Trophoblast cell (in vitro differentiated cells and primary cell): ENCODE data around the gene VPS33A.

Experiments
- DNase-seq, 2 donors: peaks; one replicate each; pipeline ENCODE4 v3.0.0-alpha.2; 2016
- H2AFZ ChIP-seq: 2 replicates; pipeline ENCODE4 v1.6.1; 2013; ENCODE audit warnings: low read length, moderate library complexity, mild to moderate bottlenecking; ENCODE audit not compliant: insufficient read depth, poor library complexity
- H2AK5ac ChIP-seq: 2 replicates; pipeline ENCODE4 v1.6.1; 2013; ENCODE audit warnings: mild to moderate bottlenecking, low read length
- H2BK120ac ChIP-seq: 2 replicates; pipeline ENCODE4 v1.6.1; 2013; ENCODE audit warnings: low read length, mild to moderate bottlenecking, moderate library complexity; ENCODE audit not compliant: insufficient read depth, poor library complexity
- H2BK12ac ChIP-seq: 2 replicates; pipeline ENCODE4 v1.6.1; 2013; ENCODE audit warnings: mild to moderate bottlenecking, low read length, moderate library complexity
- H2BK5ac ChIP-seq: 2 replicates; pipeline ENCODE4 v1.6.1; 2013; ENCODE audit warnings: low read length, low read depth, moderate library complexity, mild to moderate bottlenecking; ENCODE audit not compliant: poor library complexity
- H3K14ac ChIP-seq: 2 replicates; pipeline ENCODE4 v1.6.1; 2013; ENCODE audit warnings: mild to moderate bottlenecking, low read length
- H3K18ac ChIP-seq: 2 replicates; pipeline ENCODE4 v1.6.1; 2013; ENCODE audit warnings: mild to moderate bottlenecking, low read length
- H3K23ac ChIP-seq: 2 replicates; pipeline ENCODE4 v1.6.1; 2013; ENCODE audit warnings: low read length
- H3K27ac ChIP-seq: 2 replicates; pipeline ENCODE4 v1.5.1; 2013; ENCODE audit warnings: low read depth, mild to moderate bottlenecking, inconsistent platforms, low read length, moderate library complexity
- H3K27me3 ChIP-seq: 2 replicates; pipeline ENCODE4 v1.6.1; 2013; ENCODE audit warnings: inconsistent platforms, mild to moderate bottlenecking, low read length, moderate library complexity; ENCODE audit not compliant: insufficient read depth
- H3K36me3 ChIP-seq, 2 experiments: 1 replicate in 1 of 2; 2 replicates in 1 of 2; pipeline ENCODE4 v1.6.1; 2013; ENCODE audit warnings: low read length in 2 of 2, mild to moderate bottlenecking in 2 of 2, moderate library complexity in 1 of 2; ENCODE audit not compliant: insufficient read depth in 2 of 2, control insufficient read depth in 1 of 2
- H3K4ac ChIP-seq: 2 replicates; pipeline ENCODE4 v1.6.1; 2013; ENCODE audit warnings: low read depth, mild to moderate bottlenecking, low read length, moderate library complexity
- H3K4me1 ChIP-seq, 2 experiments: 1 replicate in 1 of 2; 2 replicates in 1 of 2; pipeline ENCODE4 v1.6.1; 2013; ENCODE audit warnings: low read length in 2 of 2, mild to moderate bottlenecking in 2 of 2, moderate library complexity in 1 of 2; ENCODE audit not compliant: insufficient read depth in 2 of 2, control insufficient read depth in 1 of 2
- H3K4me2 ChIP-seq: 2 replicates; pipeline ENCODE4 v1.6.1; 2013; ENCODE audit warnings: inconsistent platforms, mild to moderate bottlenecking, low read length, moderate library complexity
- H3K4me3 ChIP-seq: 2 replicates; pipeline ENCODE4 v1.5.1; 2013; ENCODE audit warnings: mild to moderate bottlenecking, low read depth, low read length, inconsistent platforms
- H3K79me1 ChIP-seq: one replicate; pipeline ENCODE4 v1.6.1; 2013; ENCODE audit warnings: low read length
- H3K79me2 ChIP-seq: 2 replicates; pipeline ENCODE4 v1.6.1; 2013; ENCODE audit warnings: low read length, mild to moderate bottlenecking; ENCODE audit not compliant: control insufficient read depth, insufficient read depth, poor library complexity
- H3K9ac ChIP-seq: 2 replicates; pipeline ENCODE4 v1.6.1; 2013; ENCODE audit warnings: mild to moderate bottlenecking, low read length
- H3K9me3 ChIP-seq: 2 replicates; pipeline ENCODE4 v1.6.1; 2013; ENCODE audit warnings: low read depth, mild to moderate bottlenecking, control low read depth, inconsistent platforms, low read length; ENCODE audit not compliant: insufficient read depth
- H4K12ac ChIP-seq: 2 replicates; pipeline ENCODE4 v1.6.1; 2013; ENCODE audit warnings: low read depth, mild to moderate bottlenecking, low read length, moderate library complexity
- H4K8ac ChIP-seq: 2 replicates; pipeline ENCODE4 v1.6.1; 2013; ENCODE audit warnings: low read depth, mild to moderate bottlenecking, low read length, moderate library complexity
- H4K91ac ChIP-seq: one replicate; pipeline ENCODE4 v1.6.1; 2013; ENCODE audit warnings: low read depth, mild to moderate bottlenecking, low read length, moderate library complexity
- WGBS: extraction: QIAGEN DNeasy Blood & Tissue Kit; methylation state at CpG from one replicate; pipeline ENCODE4 v1.1.7; 2013; ENCODE audit warnings: missing lambda C conversion rate; ENCODE audit not compliant: insufficient read length, insufficient coverage; ENCODE audit errors: extremely low coverage; 5-methylcytosine and 5-hydroxymethylcytosine counted together

Gene VPS33A

GRCh38 chr12:122238861-122239260 is 27.4 kb downstream of the VPS33A start:
- Histone ChIP-seq H3K4me3 (no peak overlapping the region), H4K91ac (no peak overlapping the region), H3K9ac (no peak overlapping the region), H2BK12ac (no peak overlapping the region), H2BK120ac (no peak overlapping the region), H2BK5ac (no peak overlapping the region), H3K4me1 (peaks cover 0 to 2% of the 10 kb centered on the region in 2 experiments), H2AK5ac (no peak overlapping the region), H3K36me3 (peaks cover 20 to 33% of the 10 kb centered on the region in 2 experiments), H3K4me2 (no peak overlapping the region), H3K9me3 (no peaks in the 10 kb centered on the region), H3K27ac (no peak overlapping the region), H3K14ac (no peak overlapping the region), H3K18ac (no peak overlapping the region), H3K4ac (no peak overlapping the region), H3K23ac (no peak overlapping the region), H4K12ac (no peak overlapping the region), H4K8ac (no peak overlapping the region), H3K27me3 (no peaks in the 10 kb centered on the region), H3K79me1 (no peaks in the 10 kb centered on the region), H2AFZ (no peak overlapping the region), H3K79me2 (no peaks in the 10 kb centered on the region)
- no peak for DNase-seq
- WGBS, result no CpG with 5 or more reads among the region's 5 CpGs

GRCh38 chr12:122235741-122236140 is 30.6 kb downstream of the VPS33A start:
- no peak overlapping the region for H2BK12ac ChIP-seq
- no peak overlapping the region for H4K91ac ChIP-seq
- H3K27me3 ChIP-seq, result no peaks in the 10 kb centered on the region
- H3K4ac ChIP-seq, result no peak overlapping the region
- H2AK5ac ChIP-seq, result no peak overlapping the region
- DNase-seq, result no peak
- H3K18ac ChIP-seq, result no peak overlapping the region
- no peak overlapping the region for H2BK5ac ChIP-seq
- no peak overlapping the region for H3K14ac ChIP-seq
- no peak overlapping the region for H3K4me2 ChIP-seq
- H3K36me3 ChIP-seq, result peaks cover 20 to 31% of the 10 kb centered on the region in 2 experiments
- no peak overlapping the region for H4K8ac ChIP-seq
- WGBS, result no CpG with 5 or more reads among the region's 7 CpGs
- H3K4me3 ChIP-seq, result no peak overlapping the region
- peaks cover 0 to 2% of the 10 kb centered on the region in 2 experiments for H3K4me1 ChIP-seq
- H2AFZ ChIP-seq, result no peak overlapping the region
- no peak overlapping the region for H4K12ac ChIP-seq
- no peak overlapping the region for H3K9ac ChIP-seq
- H3K79me2 ChIP-seq, result no peaks in the 10 kb centered on the region
- H3K27ac ChIP-seq, result no peak overlapping the region
- H3K9me3 ChIP-seq, result no peaks in the 10 kb centered on the region
- H3K23ac ChIP-seq, result no peak overlapping the region
- no peak overlapping the region for H2BK120ac ChIP-seq
- no peaks in the 10 kb centered on the region for H3K79me1 ChIP-seq

- Histone ChIP-seq H3K27ac (no peak overlapping the region), H3K18ac (no peak overlapping the region), H4K91ac (no peak overlapping the region), H3K27me3 (no peaks in the 10 kb centered on the region), H2BK120ac (no peak overlapping the region), H3K4me2 (no peak overlapping the region), H2AK5ac (no peak overlapping the region), H2BK12ac (no peak overlapping the region), H3K14ac (no peak overlapping the region), H3K79me2 (no peaks in the 10 kb centered on the region), H3K4me3 (no peak overlapping the region), H3K9ac (no peak overlapping the region), H3K4ac (no peak overlapping the region), H3K4me1 (no peaks in the 10 kb centered on the region), H3K36me3 (peaks cover 19 to 29% of the 10 kb centered on the region in 2 experiments), H2BK5ac (no peak overlapping the region), H3K9me3 (no peaks in the 10 kb centered on the region), H2AFZ (no peak overlapping the region), H3K79me1 (no peaks in the 10 kb centered on the region), H4K12ac (no peak overlapping the region), H3K23ac (no peak overlapping the region), H4K8ac (no peak overlapping the region)
- DNase-seq, result no peak
- WGBS, result no CpG with 5 or more reads among the region's 10 CpGs
Measured at GRCh38 chr12:122232691-122233090, 33.6 kb downstream of the VPS33A start.

- Histone ChIP-seq H3K4me1 (peaks cover 5 to 7% of the 10 kb centered on the region in 2 experiments), H3K36me3 (peaks cover 19 to 26% of the 10 kb centered on the region in 2 experiments), H2AFZ (no peak overlapping the region), H3K4ac (no peak overlapping the region), H3K27me3 (no peaks in the 10 kb centered on the region), H3K9me3 (no peaks in the 10 kb centered on the region), H4K91ac (no peak overlapping the region), H3K4me3 (no peak overlapping the region), H3K18ac (no peak overlapping the region), H4K12ac (no peak overlapping the region), H2AK5ac (no peak overlapping the region), H3K23ac (no peak overlapping the region), H3K14ac (no peak overlapping the region), H3K79me1 (peaks cover under 1% of the 10 kb centered on the region), H3K4me2 (no peak overlapping the region), H2BK12ac (no peak overlapping the region), H3K79me2 (peaks cover under 1% of the 10 kb centered on the region), H2BK120ac (no peak overlapping the region), H4K8ac (no peak overlapping the region), H3K27ac (no peak overlapping the region), H3K9ac (no peak overlapping the region), H2BK5ac (no peak overlapping the region)
- WGBS, result no CpG with 5 or more reads among the region's 6 CpGs
- no peak for DNase-seq
Measured at GRCh38 chr12:122230798-122231197, 35.5 kb downstream of the VPS33A start.
